ENCODE measurements around the gene MMRN2.

MMRN2 gene

GRCh38 chr10:86968994-86969355, 11.6 kb upstream of the MMRN2 start:
- no peak for FAIRE-seq

- FAIRE-seq = no peak
Observed at GRCh38 chr10:86968271-86968993, 11.0 kb upstream of the MMRN2 start, which contains the start of gene ADIRF. Gene ADIRF, plus strand, starts transcription at chr10:86968482. Its CDS starts 63 bp downstream, at chr10:86968545.

DNA sequence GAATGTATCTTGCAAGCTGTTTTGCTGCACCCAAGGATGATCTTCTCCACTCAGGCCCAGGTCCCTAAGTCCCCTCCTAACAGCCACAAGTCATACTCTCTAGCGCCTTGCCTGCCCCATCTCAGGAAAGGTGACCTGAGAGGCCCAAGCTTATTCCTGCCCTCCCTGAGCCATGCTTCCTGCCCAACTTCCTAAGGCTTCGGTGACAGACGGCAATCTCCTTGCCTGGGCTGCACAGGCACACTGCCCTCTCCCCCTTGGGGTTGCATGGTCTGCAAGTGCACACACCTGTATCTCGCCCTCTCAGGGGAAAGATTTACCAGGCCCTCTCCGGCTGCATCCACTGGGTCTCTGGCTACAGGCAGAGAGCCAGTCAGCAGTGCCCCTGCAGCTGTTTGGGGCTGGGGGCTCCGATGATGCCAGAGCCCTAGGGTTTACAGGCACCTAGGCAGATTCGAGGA, 10.1 kb upstream of the MMRN2 start:
- FAIRE-seq = no peak

GRCh38 chr10:86965986-86966654, 8.7 kb upstream of the MMRN2 start:
- FAIRE-seq = no peak

DNA sequence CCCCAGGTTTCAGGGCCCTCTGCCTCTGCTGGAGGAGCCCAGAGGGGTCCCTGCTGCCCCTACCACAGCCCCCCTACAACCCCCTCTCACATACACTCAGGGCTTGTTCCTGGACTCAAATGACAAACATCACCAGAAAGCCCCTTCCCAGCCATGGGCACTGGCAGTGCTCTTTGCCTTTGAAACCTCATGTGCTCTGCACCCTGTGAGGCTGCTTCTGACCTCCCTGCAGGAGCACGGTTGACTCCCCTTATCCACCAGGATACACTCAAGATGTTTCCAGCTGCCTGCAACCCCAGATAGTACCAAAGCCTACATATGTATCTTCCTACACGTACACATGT, 7.4 kb upstream of the MMRN2 start:
- FAIRE-seq = no peak

- no peak for FAIRE-seq
Observed at GRCh38 chr10:86964061-86964846, 6.8 kb upstream of the MMRN2 start.

- no peak for FAIRE-seq
Observed at GRCh38 chr10:86963341-86963919, 6.0 kb upstream of the MMRN2 start.

- no peak for FAIRE-seq
Observed at GRCh38 chr10:86962981-86963310, 5.5 kb upstream of the MMRN2 start.

DNA sequence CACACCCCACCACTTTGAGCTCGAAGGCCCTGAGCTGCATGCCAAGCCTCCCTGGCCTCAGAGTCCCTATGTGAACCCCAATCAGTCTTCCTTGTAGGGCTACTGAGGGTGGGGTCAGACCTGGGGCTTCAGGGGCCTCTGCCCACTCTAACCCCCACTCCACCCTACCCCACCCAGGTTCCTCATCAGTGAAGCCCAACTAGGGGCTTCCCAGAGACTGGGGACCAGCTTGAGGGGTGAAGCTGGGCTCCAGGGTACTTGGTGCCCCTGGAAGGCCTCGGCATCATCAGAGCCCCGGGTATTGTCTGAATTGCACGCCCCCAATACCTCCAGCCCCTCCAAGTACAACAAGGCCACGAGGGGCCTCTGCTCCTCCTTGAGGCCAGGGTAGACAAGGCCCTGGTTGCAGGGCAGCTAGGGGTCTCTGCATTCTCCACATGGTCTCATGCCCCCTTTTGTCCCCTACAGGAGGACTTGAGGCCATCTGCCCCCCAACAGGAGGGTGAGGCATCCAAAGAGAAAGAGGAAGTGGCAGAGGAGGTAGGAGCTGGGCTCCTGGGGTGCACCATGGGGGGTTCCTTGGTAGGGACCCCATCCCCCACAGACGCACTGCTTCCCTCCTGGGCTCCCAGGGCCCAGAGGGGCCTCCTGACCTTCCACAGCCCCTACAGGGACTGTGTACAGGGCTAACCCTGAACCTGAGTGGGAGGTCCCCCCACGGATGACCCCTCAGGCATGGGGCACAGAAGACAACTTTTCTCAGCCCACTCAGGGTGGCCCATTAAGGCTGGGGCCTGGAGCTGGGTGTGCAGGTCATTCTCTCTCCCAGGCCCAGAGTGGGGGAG, 4.9 kb upstream of the MMRN2 start:
- FAIRE-seq = no peak

GRCh38 chr10:86961481-86962091, 4.2 kb upstream of the MMRN2 start:
- no peak for FAIRE-seq

- FAIRE-seq = no peak
Observed at GRCh38 chr10:86960863-86961434, 3.5 kb upstream of the MMRN2 start.

DNA sequence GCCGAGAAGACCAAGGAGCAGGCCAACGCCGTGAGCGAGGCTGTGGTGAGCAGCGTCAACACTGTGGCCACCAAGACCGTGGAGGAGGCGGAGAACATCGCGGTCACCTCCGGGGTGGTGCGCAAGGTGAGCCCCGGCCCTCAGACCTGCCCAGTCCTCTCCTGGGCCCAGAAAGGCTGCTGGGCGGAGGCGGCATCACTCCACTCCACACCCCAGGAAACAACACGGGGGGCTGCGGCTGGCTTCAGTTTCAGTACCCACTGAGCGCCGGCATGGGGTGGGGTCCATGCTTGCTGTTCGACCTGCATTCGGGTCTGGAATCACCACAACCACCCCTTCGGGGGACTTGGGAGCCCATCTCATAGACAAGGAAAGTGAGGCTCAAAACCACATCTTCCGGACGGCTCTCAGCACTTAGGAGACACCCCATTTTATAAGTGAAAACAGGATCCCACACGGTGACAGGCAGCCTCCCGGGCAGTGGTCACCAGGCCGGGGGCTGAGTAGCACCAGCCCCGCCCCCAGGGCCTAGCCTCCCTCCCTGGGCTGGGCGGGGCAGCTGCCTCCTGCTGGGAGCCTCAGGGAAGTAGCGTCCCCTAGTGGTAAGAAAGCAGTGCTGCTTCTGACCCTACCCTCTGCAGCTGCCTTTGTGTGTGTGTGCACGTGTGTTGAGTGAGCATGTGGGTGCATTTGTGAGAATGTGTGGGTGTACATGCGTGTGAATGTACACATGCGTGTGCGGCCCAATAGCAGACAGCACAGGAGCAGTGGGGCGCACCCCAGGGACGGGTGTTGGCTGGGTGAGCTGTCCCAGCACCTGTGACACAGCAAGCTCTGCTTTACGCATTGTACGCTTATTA, 2.8 kb upstream of the MMRN2 start:
- no peak for FAIRE-seq

- FAIRE-seq = no peak
Observed at GRCh38 chr10:86959737-86960002, 2.3 kb upstream of the MMRN2 start.

GRCh38 chr10:86958901-86959736, 1.7 kb upstream of the MMRN2 start:
- no peak for FAIRE-seq

DNA sequence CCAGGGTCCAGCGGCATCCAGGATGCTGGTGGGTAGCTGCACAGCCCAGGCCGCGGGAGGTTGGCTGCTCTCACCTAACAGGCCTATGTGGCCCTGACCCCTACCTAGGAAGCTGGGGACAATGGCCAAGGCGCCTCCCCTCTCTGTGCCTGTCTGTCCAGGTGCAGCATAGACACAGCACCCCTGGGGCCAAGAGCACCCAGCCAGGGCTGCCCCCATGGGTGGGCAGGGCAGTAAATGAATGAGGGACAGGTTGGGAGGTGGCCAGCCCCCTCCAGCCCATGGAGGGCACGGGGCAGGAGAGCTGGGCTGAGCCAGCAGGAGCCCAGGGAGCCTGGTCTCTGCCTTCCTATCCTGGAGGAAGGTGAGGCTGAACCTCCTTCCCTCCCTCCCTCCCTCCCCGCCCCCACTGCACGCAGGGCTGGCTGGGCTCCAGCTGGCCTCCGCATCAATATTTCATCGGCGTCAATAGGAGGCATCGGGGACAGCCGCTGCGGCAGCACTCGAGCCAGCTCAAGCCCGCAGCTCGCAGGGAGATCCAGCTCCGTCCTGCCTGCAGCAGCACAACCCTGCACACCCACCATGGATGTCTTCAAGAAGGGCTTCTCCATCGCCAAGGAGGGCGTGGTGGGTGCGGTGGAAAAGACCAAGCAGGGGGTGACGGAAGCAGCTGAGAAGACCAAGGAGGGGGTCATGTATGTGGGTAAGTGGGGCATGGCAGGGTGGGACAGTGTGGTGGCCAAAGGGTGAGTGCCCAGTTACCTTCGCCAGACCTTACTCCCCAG, 893 bp upstream of the MMRN2 start, which contains the start of gene SNCG:
Gene SNCG, plus strand, starts transcription at position 484 of the 785 bp plus-strand sequence. Its CDS starts 99 bp downstream, at position 583.
- FAIRE-seq = no peak

GRCh38 chr10:86956848-86957448, 467 bp downstream of the MMRN2 start:
- no peak for FAIRE-seq

DNA sequence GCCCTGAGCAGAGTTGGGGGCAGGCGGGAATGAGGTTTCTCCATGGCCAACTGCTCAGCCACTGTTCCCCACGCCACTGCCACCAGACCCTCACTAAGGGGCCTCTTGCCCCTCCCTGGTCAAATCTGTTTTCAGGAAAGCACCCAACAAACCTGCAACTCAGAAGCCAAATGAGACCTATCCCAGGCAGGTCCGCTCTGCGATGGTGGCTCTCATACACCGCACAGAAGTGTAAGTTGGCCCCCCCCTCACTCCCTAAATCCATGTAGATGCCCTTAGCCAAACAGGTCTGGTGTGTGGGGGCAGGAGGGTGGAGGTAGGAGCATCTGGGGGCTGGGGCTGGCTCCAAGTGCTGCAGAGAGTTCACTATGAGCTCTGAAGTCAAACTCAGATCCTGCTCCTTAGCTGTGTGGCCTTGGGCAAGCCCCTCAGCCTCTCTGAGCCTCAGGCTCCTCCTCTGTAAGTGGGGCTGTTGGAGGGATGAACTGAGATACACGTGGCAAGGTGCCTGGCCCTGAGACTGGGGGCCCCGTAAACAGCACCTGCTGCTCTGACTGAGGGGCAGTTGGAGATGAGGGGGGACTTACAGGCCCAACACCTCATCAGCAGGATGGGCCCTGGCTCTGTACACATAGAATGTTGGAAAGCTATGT, 1.1 kb downstream of the MMRN2 start:
- FAIRE-seq = no peak
